Stimulated activated CD4-positive, alpha-beta T cell treated with anti-CD3 and anti-CD28 coated beads, TNF-alpha, amount 100 ng/mL, for 24 hours (primary cell): Measurements from ENCODE around the gene SCGB1C1.
A peak's percentile ranks its signal among the peaks of the same experiment; 100 is the strongest.
"Not testable (repeated sequence)": the region's sequence is repeated elsewhere in the genome, so short reads cannot be mapped to it uniquely, and the experiment has no call there.

Source experiments
- DNase-seq, 3 experiments: peaks; one replicate each; pipeline ENCODE4 v3.0.0-alpha.2; 2020; ENCODE audit warnings: low read depth in 3 of 3

SCGB1C1 gene

GRCh38 chr11:192674-193128 lies at the start of gene SCGB1C1:
SCGB1C1 (plus strand) TSS chr11:193078; CDS start chr11:193100, 22 bp downstream.
- DNase-seq = not testable (repeated sequence)

DNA sequence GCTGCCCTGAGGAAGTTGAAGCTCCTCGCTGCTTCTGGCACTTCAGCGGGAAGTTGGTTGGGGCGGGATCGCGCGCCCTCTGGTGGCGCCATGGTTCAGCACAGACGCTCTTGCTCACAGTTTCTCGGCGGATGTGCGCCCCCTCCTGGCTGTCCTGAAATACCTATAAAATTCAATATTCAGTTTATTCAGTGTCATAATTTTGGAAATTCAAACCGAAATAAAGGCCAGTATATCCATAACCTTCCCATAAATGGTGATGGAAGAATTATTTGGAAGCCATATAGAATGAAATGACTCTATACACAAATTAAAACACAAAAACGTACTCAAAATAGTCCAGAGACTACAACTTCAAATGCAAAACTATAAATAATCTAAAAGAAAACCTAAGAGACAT lies 12.6 kb upstream of the SCGB1C1 start:
- DNase-seq = not testable (repeated sequence)

DNA sequence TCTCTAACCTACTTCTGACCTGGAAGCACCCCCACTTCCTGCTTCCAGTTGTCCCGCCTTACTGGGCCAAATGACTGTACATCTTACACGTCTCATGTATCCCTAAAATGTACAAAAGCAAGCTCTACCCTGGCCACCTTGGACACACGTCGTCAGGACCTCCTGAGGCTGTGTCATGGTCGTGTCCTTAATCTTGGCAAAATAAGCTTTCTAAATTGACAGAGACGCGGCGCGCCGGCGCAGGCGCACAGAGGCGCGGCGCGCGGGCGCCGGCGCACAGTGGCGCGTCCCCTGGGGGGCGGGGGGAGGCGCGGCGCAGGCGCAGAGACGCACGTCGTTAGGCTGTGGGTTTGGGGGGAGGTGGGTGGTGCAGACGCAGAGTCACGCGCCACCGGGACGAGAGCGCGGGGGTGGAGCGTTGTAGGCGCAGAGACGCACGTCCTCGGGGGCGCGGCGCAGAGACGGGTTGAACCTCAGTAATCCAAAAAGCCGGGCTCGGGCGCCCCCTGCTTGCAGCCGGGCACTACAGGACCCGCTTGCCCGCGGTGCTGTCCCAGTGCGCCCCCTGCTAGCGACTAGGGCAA lies 3.6 kb upstream of the SCGB1C1 start:
- DNase-seq = not testable (repeated sequence)

GRCh38 chr11:189843-190311 lies 3.0 kb upstream of the SCGB1C1 start:
- DNase-seq = peak in 1 of 3 experiments; percentile 48

DNA sequence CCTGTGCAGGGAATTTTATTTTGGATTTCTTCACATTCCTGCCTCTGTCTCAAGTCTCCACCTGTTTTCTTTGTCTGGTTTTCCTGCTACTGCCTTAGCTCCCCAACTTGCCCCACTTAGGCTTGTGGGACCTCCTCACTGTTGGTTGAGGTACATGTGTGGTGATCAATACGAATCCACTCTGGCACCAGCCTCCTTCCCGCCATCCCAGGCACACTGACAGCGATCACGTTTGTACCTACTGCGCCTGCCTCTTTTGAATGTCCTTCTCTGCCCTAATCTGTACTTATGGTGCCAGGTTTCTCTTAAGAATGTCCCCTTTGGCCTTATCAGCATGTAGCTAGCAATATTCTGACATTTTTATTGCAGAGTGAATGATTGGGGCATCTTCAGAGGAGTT lies 2.3 kb upstream of the SCGB1C1 start:
- not testable (repeated sequence) for DNase-seq

- peak in 1 of 3 experiments; percentile 50 for DNase-seq
These were observed 1.1 kb upstream of the SCGB1C1 start for GRCh38 chr11:191490-192478.

DNA sequence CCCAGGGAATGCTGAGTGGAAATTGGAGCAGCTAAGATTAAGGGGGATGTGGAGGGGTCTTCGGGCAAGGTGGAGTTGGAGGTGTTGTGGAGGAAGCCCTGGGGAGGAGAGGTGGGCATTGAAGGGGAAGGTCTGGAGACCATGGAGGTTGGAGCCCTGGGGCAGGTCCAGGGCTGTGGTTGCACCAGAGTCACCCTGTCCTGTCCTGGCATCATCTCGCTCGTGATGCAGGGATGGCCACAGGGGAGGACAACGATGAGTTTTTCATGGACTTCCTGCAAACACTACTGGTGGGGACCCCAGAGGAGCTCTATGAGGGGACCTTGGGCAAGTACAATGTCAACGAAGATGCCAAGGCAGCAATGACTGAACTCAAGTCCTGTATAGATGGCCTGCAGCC lies 603 bp downstream of the SCGB1C1 start:
- not testable (repeated sequence) for DNase-seq

GRCh38 chr11:196786-197731 lies 4.2 kb downstream of the SCGB1C1 start:
- DNase-seq = no peak

- DNase-seq = no peak
These were observed 4.9 kb downstream of the SCGB1C1 start for GRCh38 chr11:197741-198235.

DNA sequence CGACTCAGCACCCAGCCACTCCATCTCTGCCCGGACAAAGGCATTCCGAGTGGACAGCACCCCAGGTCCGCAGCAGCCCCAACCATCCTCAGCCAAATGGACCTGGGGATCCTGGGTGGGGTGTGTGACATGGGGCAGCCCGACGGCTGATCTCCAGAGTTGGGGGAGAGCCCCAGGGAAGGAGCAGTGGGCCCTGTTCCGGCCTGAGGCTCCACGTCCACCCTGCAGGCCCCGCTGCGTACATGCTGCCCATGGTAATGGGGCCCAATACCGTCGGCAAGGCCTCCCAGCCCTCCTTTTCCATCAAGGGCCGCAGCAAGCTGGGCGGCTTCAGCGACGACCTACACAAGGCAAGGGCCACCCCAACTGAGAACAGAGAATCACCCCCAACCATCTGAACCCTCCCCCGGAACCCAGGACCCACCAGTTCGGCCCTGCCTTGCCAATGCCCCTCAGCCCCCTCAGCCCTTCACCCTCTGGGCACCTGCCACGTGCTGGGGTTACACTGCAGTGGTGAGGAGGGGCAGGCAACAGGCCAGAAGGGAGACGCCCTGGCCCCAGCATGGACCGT lies 5.4 kb downstream of the SCGB1C1 start:
- DNase-seq = no peak

- DNase-seq = no peak
These were observed 6.2 kb downstream of the SCGB1C1 start for GRCh38 chr11:199004-199581.

DNA sequence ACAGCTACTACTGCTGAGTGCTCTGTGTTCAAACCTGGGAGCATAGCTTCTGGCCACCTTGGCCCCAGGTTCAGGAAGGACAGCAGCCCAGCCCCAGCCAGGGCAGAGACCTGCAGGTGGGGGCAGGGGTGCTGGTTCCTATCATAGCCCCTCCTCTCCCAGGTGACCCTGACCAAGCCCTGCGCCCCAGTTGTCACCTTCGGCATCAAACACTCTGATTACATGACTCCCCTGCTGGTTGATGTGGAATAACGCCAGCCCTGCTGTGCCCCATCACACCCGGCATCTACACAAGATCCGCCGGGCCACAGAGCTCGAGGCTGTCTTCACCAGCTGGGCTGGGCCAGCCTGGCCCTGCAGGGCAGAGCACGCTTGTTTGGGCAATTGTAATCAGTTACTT lies 6.9 kb downstream of the SCGB1C1 start:
- DNase-seq = no peak

- DNase-seq = no peak
These were observed 7.5 kb downstream of the SCGB1C1 start for GRCh38 chr11:200224-201003.

GRCh38 chr11:201966-202365 lies 9.1 kb downstream of the SCGB1C1 start:
- no peak for DNase-seq

DNA sequence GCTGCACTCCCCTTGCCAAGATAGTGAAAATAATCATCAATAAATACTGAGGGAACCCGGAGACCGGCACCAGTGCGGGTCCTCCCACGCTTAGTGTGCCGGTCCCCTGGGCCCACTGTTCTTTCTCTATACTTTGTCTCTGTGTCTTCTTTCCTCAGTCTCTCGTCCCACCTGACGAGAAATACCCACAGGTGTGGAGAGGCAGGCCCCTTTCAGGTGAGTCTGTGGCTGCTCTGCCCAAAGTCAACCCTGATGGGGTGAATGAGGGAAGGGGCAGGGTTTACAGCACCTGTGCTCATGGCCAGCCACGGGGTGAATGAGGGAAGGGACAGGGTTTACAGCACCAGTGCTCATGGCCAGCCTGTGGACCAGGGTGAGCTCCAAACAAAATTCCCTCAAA lies 9.6 kb downstream of the SCGB1C1 start:
- DNase-seq = no peak

GRCh38 chr11:203056-203944 lies 10.4 kb downstream of the SCGB1C1 start:
- DNase-seq = no peak

GRCh38 chr11:203945-204586 lies 11.2 kb downstream of the SCGB1C1 start:
- DNase-seq = no peak

DNA sequence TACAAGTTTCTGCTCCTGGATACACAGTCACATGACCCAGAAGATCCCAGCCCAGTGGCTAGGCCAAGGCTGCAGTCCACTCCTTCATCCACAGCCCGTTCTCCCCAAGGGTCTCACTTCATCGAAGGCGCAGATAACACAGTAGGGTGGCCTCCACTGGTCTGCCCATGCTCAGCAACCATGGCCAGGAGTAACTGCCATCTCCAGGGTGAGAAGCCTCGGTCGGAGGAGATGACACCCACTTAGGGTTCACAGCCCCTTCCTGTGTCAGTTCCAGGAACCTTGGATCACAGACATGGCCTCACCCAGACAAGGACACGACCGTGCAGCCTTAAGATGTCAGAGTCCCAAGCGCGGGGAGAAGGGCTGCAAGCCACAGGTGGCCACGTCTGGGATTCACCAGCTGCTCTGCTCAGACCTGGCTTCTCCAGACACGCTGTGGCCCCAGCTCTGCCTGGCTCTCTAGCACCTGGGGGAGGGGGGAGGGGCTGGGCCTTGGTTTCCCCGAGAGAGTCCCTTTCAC lies 11.8 kb downstream of the SCGB1C1 start:
- DNase-seq = no peak
